GM21381 (cell line): Measurements from ENCODE around the gene CLDN6.

Experiments used
- ATAC-seq: cut with Tn5 transposase; IDR thresholded peaks from one replicate; pipeline ENCODE4 v1.9.1; 2021; ENCODE audit warnings: mild to moderate bottlenecking, moderate library complexity; ENCODE audit not compliant: unreplicated experiment

CLDN6 gene

DNA sequence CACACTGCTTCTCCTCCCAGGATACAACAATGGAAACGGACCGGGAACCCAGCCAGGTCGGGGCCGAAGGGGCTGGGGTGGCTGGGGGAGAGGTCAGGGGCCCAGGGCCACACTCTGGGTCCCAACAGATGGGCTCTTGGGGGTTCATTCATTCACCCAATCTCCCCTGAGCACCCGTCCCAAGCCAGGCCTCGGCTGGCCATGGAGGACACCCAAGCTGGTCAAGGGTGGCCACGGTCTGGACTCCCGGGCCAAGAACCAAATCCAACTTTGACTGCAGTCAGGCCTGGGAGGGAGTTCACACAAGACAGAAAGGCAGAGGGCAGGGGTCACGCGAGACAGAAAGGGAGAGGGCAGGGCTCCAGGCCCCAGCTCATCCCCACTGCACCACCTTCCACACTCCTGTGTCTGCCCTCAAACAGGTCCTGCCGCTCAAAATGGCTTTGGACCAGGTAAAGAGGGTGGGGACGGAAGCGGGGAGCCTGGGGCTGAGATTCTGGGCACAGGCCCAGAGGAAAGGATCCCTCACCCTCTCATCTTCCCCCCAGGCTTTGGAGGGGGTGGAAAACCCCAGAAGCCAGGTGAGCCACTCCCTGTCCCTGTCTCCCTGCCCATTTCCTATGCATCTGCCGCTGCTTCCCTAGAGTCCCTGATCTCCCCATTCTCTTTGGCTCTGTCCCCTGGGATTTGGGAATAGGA lies 25.5 kb downstream of the CLDN6 start:
- no peak for ATAC-seq

DNA sequence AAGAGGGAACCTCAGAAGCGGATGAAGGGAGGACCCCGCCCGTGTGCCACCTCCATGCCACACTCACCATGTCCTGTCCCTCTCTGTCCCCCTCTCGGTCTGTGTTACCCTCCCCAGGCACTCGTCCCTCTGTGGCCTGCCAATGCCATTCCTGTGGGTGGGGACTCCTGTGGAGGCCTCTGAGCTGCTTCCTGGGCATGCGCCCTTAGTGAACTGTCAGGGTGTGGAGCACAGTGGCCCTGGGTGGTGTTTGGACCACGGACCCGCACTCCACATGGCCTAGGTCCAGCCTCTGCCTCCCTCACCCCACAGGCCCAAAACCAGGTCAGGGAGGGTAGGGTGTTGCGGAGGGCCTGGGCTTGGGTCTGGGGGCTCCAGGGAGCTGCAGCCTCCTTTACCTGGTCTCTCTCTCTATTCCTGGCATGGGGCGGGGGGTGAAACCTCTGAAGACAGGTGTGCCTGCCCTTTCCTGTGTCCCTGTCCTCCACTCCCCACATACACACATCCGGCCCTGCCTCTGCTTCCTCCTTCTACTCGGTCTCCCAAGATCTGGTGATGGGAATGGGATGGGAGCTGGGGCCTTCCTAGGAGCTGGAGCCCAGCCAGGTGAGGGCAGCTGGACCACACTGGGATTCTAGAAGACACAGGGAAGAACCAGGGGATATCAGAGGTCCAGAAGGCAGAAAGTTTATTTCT lies 26.3 kb downstream of the CLDN6 start:
- no peak for ATAC-seq

- no peak for ATAC-seq
These were observed 27.1 kb downstream of the CLDN6 start for GRCh38 chr16:2990891-2991290.

GRCh38 chr16:2988590-2989099 lies 29.3 kb downstream of the CLDN6 start:
- no peak for ATAC-seq

DNA sequence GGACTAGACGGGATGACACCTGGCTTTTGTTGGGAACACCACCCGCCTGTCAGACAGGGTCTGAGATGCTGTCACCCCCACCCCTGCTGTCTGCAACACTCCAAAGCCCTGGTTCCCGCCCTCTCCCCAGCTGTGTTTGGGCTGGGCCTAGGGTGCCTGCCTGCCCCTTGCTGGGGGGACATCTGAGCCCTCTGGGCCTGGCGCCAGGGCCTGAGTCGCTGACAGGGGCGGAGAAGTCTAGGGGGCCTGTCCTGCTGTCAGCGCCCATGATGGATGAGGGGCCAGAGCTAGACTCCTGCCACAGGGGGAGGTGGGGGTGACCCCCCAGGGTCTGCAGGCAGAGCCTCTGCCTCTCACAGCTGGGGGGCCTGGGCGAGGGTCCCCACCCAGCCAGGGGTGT lies 30.1 kb downstream of the CLDN6 start:
- ATAC-seq = no peak

DNA sequence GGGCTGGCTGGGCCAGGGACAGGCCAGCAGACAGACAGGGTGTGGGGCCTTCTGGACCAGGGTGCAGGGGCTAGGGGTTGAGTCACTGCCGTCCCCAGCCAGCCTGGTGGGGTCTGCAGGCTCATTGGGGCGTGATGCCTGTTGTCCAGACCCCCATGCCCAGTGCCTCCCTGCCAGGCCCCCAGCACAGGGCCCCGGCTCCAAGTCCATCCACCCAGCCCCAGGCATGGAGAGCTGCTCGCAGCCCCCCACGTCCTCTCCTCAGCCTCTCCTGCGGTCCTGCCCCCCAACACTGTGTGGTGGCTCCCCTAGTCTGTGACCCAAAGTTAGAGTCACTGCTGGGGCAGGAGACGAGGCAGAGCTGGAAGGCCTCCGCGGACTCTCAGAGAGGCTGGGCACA lies 30.7 kb downstream of the CLDN6 start:
- ATAC-seq = no peak

DNA sequence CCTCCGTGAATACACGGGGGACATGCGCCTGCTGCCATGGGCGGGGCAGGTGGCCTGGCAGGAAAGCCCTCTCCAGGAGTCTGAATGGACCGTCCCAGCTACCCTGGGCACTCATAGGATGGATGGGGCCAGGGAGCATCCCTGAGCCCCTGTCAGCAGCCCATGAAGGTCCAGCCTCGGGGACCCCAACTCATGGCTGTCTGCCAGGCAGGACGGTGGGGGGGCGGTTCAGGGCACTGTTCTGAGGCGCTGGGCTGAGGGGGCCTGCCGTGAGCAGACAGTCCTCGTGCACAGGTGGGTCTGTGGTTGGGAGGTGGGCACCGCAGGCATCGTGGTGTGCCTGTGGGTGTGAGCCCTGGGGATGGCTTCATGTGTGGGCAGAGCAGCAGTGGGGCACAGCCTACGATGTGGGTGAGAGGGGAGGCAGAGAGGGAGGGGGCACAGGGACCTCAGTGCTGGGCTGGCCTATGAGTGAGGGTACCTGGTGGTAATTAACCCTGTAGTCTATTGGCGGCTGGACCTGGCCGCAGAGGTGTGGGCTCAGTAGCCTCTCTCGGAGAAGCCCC lies 31.3 kb downstream of the CLDN6 start:
- no peak for ATAC-seq

DNA sequence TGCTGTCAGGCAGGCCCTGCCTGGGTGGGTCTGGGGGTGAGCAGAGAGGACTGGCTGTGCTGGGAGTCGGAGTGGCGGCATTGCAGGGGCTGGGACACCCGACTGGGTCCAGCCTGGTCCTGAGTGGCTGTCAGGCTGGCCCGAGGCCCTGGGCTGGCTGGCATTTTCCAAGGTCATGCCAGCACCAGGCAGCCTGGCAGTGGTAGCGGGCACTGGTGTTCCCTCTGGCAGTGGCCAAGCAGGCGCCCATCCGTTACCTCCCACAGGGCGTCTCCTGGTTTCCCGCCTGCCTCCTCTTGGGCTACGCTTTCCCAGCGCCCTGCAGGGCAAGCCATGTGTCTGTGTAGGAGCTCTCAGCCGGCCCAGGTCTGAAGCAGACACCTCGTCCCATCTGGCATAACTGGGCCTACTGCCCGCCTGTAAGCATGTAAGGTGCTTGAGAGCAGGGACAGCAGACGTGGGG lies 32.1 kb downstream of the CLDN6 start:
- no peak for ATAC-seq

DNA sequence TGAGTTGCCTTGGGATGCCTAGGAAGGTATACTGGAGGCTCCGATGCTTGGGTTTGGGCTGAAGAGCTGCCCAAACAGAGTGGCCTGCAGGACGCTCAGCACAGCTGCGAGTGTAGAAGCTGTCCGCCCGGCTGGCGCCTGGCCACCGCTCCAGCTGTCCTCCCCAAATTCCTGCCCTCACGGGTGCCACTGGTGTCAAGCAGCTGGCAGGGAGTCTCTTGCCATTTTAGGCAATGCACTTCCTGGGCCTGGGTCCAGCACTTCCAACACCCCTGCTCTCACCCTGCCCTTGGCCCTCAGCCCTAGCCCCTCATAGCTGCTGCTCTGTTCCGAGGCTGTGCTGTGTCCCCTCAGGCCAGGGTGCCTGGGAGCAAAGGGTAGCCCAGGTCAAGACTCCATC lies 32.5 kb downstream of the CLDN6 start:
- no peak for ATAC-seq

DNA sequence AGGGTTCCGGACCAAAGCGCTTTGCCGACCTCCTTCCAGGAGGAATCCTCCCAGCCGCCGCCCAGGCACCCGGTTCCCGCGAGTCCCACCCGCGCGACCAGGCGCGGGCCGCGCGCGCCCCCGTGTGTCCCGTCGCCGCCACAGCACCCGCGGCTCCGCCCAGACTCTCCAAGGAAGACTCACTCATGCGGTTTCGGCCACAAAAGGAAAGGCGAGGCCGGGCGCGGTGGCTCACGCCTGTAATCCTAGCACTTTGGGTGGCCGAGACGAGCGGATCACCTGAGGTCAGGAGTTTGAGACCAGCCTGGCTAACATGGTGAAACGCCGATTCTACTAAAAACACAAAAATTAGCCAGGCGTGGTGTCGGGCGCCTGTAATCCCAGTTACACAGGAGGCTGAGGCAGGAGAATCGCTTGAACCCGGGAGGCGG lies 34.3 kb downstream of the CLDN6 start:
- no peak for ATAC-seq

DNA sequence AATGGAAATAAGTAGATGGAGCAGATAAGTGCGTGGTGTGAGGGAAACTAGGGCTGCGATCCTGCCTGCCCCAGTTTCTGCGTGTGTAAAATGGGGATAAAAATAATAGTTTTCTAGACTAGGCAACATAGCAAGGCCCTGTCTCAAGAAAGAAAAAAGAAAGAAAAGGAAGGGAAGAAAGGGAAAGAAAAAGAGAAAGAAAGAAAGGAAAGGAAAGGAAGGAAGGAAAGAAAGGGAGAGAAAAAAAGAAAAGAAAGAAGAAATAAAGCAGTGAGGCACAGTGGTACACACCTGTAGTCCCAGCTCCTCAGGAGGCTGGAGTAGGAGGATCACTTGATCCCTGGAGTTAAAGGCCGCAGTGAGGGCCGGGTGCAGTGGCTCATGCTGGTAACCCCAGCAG lies 35.6 kb downstream of the CLDN6 start:
- ATAC-seq = no peak

DNA sequence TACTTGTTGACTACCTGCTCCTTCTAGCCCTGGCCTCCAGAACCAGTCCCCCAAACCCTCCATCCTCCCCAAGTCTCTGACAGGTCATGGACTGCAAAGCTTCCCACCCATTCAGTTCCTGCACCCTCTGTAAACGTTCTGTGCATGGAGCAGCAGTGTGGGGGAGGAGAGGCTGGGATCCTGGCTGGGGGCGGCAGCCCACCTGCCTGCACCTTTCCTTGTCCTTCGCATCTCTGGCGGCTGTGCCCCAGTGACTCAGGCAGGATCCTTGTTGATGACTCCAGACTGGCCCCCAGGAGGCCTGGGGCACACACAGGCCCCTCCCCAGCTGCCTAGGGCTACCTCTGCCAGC lies 36.1 kb downstream of the CLDN6 start:
- ATAC-seq = no peak

GRCh38 chr16:2981177-2981898 lies 36.6 kb downstream of the CLDN6 start:
- no peak for ATAC-seq

GRCh38 chr16:2980227-2981176 lies 37.5 kb downstream of the CLDN6 start, which contains the start of gene PKMYT1:
Gene PKMYT1 (minus strand): TSS chr16:2980446. CDS start chr16:2979657, 789 bp downstream.
- ATAC-seq = peak; percentile 80

DNA sequence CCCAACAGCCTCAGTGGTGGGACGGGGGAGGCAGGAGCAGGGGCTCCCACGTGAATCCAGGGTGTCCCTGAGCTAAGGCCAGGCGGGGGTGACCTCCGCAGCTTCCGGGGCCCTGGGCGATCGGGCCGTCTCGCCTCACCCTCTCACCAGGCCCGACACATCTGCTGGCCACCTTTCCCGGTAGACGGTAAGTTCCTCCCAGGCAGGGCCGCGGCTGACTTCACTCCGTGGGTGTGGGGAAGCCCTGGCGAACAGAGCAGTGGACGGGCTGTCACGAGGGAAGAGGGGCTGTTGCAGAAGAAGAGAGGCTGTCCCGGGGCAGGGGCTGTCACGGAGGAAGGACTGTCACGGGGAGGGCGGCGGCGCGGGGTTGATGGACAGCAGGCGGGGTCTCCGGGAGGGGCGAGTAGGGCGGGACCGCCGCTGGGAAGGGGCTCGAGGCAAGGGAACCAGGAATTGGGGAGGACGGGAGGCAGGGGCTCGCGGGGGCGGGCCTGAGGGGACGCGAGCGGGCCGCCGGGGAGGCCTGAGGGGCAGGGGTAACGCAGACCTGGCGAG lies 38.2 kb downstream of the CLDN6 start:
- ATAC-seq = peak; percentile 15

DNA sequence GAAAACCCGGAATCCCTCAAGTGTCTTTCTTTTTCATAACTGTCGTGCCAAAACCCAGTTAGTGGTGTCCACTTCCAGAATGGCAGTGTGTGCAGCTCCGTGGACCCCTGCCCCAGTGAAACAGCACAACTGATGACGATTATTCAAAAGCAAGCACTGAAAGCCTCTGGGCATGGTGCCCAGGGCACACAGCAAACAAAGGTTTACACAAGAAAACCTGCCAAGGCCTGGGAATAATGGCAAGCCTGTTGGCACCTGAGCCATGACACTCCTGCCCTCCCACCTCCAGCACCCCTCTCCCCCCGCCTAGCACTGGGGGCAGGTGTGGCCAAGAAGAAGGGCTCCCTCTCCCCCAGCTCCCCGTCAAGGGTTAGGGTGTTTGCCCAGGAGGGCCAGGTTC lies 40.5 kb downstream of the CLDN6 start:
- ATAC-seq = no peak

- ATAC-seq = no peak
These were observed 41.3 kb downstream of the CLDN6 start for GRCh38 chr16:2976673-2977072.

- no peak for ATAC-seq
These were observed 41.8 kb downstream of the CLDN6 start for GRCh38 chr16:2976201-2976600.

- ATAC-seq = no peak
These were observed 42.7 kb downstream of the CLDN6 start for GRCh38 chr16:2975161-2975795.
